C4-2B (cell line): Measurements from ENCODE around the gene OR2D2.
"Not testable (repeated sequence)": the region's sequence is repeated elsewhere in the genome, so short reads cannot be mapped to it uniquely, and the experiment has no call there.

Experiments
- H3K27ac ChIP-seq: fragments of 450-650 bp; 2 replicates; pipeline ENCODE4 v1.5.1; 2017
- ZFX ChIP-seq: fragments of 450-650 bp; IDR thresholded peaks from 2 replicates; pipeline ENCODE4 v1.6.1; 2017
- TF ChIP-seq, protein P1 (sequence below): fragments of 450-650 bp; conservative IDR thresholded peaks from 2 replicates; pipeline ENCODE4 v1.5.1; 2017; ENCODE audit warnings: mild to moderate bottlenecking

The OR2D2 gene

DNA sequence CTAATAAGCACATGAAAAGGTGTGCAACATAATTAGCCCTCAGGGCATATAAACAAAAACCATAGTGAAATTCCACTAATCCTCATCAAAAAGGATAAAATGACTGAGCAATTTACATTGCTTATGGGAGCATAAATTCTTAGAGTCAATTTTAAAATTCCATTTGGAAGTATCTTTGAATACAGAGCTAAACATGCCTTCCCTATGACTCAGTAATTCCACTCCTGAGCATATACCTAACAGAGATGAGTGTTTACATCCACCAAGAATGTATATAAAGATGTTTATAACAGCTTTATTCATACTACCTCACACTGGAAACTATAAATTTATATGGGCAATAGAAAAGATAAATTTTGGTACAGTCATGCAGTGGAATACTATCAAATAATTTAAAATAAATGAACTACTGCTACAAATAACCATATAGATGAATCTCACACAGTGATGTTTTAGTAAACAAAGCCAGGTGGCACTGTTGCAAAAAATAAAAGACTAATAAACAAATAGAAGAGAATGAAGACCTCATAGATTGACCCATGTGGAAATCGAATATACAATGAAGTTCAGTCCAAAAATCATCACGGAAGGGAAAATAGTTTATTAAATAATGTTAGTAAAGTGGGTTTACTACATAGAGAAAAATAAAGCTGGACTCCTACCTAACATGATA is 8.2 kb upstream of the OR2D2 start:
- no peak overlapping the region for H3K27ac ChIP-seq
- no peak for TF ChIP-seq ZFX
- TF ChIP-seq, protein P1, sequence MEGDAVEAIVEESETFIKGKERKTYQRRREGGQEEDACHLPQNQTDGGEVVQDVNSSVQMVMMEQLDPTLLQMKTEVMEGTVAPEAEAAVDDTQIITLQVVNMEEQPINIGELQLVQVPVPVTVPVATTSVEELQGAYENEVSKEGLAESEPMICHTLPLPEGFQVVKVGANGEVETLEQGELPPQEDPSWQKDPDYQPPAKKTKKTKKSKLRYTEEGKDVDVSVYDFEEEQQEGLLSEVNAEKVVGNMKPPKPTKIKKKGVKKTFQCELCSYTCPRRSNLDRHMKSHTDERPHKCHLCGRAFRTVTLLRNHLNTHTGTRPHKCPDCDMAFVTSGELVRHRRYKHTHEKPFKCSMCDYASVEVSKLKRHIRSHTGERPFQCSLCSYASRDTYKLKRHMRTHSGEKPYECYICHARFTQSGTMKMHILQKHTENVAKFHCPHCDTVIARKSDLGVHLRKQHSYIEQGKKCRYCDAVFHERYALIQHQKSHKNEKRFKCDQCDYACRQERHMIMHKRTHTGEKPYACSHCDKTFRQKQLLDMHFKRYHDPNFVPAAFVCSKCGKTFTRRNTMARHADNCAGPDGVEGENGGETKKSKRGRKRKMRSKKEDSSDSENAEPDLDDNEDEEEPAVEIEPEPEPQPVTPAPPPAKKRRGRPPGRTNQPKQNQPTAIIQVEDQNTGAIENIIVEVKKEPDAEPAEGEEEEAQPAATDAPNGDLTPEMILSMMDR, result peak; percentile 39

DNA sequence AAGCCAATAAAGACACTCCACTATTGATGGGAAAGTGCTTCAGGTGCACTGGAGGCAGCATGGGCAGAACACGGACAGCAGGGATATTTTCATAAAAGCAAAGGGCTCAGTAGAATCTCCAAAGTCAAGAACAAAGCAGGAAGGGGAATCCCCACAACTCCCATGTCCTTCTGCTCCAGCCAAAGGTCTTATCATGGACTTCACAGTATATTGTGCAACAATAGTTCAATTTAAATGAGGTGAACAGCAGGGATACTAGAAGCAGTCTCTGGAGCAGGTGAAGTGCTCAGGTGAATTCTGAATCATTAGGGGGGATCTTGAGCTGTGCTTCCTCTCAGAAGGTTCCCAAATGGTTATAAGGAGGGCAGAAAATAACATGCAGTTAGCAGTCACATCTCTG is 6.6 kb upstream of the OR2D2 start:
- TF ChIP-seq ZFX, result no peak
- TF ChIP-seq, protein P1, result no peak
- no peak overlapping the region for H3K27ac ChIP-seq

DNA sequence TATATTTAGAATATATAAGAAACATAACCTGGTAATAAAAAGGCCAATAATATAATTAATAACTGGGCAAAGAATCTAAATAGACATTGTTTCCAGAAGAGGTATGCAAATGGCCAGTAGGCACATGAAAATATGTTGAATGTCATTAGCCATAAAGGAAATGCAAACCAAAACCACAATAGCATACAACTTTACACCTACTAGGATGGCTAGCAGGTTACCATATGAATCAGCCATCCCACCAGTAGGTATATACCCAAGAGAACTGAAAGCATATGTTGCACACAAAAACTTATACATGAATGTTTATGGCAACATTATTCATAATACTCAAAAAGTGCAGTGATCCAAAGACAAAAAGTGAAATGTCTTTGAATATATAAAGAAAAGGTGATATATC is 2.7 kb upstream of the OR2D2 start:
- TF ChIP-seq, protein P1, result no peak
- TF ChIP-seq ZFX, result no peak
- no peak overlapping the region for H3K27ac ChIP-seq

- TF ChIP-seq ZFX, result no peak
- TF ChIP-seq, protein P1, result no peak
- no peak overlapping the region for H3K27ac ChIP-seq
Measured at GRCh38 chr11:6894097-6894496, 1.8 kb upstream of the OR2D2 start.

DNA sequence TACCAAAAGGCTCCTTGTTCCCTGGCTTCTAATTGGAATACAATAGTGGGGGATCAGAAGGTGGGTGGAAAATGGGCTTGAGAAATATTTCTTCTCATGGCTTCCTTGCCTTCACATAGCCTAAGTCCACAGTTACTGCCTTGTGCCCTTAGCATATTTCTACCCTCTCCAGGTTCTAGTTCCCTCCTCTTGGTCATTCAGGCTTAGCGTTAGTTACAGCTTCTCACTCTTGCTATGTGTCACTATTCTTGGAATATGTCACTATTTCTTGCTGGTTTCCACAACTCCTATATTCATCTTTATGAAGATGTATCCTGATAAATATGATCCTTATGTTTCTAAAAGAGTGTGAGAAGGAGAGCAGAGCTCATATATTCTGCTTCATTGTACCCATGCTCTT is 2.5 kb downstream of the OR2D2 start:
- H3K27ac ChIP-seq, result no peak overlapping the region
- no peak for TF ChIP-seq ZFX
- TF ChIP-seq, protein P1, result no peak

DNA sequence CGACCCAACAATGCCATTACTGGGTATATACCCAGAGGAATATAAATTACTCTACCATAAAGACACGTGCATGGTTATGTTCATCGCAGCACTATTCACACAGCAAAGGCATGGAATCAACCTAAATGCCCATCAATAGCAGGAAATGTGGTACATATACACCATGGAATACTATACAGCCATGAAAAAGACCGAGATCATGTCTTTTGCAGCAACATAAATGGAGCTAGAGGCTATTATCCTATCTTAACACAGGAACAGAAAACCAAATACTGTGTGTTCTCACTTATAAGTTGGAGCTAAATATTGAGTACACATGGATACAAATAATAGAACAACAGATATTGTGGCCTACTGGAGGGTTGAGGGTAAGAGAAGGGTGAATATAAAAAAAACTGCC is 3.5 kb downstream of the OR2D2 start:
- TF ChIP-seq, protein P1, result no peak
- TF ChIP-seq ZFX, result no peak
- H3K27ac ChIP-seq, result no peak overlapping the region

DNA sequence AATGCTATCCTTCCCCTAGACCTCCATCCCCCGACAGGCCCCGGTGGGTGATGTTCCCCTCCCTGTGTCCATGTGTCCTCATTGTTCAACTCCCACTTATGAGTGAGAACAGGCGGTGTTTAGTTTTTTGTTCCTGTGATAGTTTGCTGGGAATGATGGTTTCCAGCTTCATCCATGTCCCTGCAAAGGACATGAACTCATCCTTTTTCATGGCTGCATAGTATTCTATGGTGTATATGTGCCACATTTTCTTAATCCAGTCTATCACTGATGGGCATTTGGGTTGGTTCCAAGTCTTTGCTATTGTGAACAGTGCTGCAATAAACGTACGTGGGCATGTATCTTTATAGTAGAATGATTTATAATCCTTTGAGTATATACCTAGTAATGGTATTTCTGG is 4.6 kb downstream of the OR2D2 start:
- not testable (repeated sequence) for H3K27ac ChIP-seq

GRCh38 chr11:6882751-6883150 is 9.5 kb downstream of the OR2D2 start:
- H3K27ac ChIP-seq, result no peak overlapping the region
- TF ChIP-seq ZFX, result no peak
- TF ChIP-seq, protein P1, result no peak
